ENCODE measurements around the gene PPP6R2. TPM values are rescaled to one million over a fixed set of nuclear protein-coding genes. Genes with fewer than 3 reads are reported as not detected.

Gene PPP6R2
- total RNA-seq, 1 experiment from 2014 or later: 47.8 TPM

DNA sequence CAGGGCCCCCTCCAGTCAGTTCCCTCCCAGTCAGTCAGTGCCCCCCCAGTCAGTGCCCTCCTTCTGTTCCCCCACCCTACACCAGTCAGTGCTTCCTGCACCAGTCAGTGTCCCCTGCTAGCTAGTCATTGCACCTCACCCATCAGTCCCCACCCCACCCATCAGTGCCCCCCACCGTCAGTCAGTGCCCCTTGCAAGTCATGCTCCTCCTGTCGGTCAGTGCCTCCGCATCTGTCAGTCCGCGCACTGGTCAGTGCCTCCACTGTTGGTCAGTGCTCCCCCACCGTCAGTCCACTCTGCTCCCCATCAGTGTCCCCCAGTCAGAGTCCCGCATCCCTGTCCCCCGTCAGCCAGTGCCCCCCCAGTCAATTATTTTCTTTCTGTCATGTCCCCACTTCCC is 3.3 kb downstream of the PPP6R2 start:
- DNase-seq (ENCODE audit: low spot score): no peak
- CTCF ChIA-PET: no interaction called here
- H3K9me3 Mint-ChIP-seq: no peaks in the 10 kb centered on the region

DNA sequence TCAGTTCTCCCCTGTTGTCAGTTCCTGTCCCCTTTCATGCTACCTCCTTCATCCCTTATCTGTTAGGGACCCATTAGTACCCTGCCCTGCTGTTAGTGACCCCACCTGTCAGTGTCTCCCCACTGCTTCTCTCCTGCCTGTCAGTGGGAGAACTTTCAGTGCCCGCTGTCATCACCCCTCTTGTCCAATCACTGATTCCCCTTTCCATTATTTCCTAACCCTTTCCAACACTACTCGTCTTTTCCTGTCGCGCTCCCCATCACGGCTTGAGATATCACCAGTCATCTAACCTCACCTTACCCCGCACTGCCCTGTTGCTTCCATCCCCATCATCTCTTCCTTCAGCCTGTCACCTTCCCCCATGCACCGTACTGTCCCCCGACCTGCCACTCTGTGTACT is 4.0 kb downstream of the PPP6R2 start:
- DNase-seq (ENCODE audit: low spot score): no peak
- TF ChIP-seq, protein P1, sequence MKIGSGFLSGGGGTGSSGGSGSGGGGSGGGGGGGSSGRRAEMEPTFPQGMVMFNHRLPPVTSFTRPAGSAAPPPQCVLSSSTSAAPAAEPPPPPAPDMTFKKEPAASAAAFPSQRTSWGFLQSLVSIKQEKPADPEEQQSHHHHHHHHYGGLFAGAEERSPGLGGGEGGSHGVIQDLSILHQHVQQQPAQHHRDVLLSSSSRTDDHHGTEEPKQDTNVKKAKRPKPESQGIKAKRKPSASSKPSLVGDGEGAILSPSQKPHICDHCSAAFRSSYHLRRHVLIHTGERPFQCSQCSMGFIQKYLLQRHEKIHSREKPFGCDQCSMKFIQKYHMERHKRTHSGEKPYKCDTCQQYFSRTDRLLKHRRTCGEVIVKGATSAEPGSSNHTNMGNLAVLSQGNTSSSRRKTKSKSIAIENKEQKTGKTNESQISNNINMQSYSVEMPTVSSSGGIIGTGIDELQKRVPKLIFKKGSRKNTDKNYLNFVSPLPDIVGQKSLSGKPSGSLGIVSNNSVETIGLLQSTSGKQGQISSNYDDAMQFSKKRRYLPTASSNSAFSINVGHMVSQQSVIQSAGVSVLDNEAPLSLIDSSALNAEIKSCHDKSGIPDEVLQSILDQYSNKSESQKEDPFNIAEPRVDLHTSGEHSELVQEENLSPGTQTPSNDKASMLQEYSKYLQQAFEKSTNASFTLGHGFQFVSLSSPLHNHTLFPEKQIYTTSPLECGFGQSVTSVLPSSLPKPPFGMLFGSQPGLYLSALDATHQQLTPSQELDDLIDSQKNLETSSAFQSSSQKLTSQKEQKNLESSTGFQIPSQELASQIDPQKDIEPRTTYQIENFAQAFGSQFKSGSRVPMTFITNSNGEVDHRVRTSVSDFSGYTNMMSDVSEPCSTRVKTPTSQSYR (CRISPR knock-in tag; IDR thresholded peaks at IDR 0.05): no peak
- TF ChIP-seq, protein P2, sequence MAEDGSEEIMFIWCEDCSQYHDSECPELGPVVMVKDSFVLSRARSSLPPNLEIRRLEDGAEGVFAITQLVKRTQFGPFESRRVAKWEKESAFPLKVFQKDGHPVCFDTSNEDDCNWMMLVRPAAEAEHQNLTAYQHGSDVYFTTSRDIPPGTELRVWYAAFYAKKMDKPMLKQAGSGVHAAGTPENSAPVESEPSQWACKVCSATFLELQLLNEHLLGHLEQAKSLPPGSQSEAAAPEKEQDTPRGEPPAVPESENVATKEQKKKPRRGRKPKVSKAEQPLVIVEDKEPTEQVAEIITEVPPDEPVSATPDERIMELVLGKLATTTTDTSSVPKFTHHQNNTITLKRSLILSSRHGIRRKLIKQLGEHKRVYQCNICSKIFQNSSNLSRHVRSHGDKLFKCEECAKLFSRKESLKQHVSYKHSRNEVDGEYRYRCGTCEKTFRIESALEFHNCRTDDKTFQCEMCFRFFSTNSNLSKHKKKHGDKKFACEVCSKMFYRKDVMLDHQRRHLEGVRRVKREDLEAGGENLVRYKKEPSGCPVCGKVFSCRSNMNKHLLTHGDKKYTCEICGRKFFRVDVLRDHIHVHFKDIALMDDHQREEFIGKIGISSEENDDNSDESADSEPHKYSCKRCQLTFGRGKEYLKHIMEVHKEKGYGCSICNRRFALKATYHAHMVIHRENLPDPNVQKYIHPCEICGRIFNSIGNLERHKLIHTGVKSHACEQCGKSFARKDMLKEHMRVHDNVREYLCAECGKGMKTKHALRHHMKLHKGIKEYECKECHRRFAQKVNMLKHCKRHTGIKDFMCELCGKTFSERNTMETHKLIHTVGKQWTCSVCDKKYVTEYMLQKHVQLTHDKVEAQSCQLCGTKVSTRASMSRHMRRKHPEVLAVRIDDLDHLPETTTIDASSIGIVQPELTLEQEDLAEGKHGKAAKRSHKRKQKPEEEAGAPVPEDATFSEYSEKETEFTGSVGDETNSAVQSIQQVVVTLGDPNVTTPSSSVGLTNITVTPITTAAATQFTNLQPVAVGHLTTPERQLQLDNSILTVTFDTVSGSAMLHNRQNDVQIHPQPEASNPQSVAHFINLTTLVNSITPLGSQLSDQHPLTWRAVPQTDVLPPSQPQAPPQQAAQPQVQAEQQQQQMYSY (CRISPR knock-in tag; IDR thresholded peaks at IDR 0.05): no peak

More for the DNA sequence above, 3.3 kb downstream of the PPP6R2 start:
- Mint-ChIP-seq H3K27ac (no peak overlapping the region), H3K4me3 (no peak overlapping the region), H3K36me3 (no peaks in the 10 kb centered on the region), H3K4me1 (no peaks in the 10 kb centered on the region), H3K27me3 (ENCODE audit: low read depth) (peaks cover 4% of the 10 kb centered on the region)
- TF ChIP-seq, protein P3, sequence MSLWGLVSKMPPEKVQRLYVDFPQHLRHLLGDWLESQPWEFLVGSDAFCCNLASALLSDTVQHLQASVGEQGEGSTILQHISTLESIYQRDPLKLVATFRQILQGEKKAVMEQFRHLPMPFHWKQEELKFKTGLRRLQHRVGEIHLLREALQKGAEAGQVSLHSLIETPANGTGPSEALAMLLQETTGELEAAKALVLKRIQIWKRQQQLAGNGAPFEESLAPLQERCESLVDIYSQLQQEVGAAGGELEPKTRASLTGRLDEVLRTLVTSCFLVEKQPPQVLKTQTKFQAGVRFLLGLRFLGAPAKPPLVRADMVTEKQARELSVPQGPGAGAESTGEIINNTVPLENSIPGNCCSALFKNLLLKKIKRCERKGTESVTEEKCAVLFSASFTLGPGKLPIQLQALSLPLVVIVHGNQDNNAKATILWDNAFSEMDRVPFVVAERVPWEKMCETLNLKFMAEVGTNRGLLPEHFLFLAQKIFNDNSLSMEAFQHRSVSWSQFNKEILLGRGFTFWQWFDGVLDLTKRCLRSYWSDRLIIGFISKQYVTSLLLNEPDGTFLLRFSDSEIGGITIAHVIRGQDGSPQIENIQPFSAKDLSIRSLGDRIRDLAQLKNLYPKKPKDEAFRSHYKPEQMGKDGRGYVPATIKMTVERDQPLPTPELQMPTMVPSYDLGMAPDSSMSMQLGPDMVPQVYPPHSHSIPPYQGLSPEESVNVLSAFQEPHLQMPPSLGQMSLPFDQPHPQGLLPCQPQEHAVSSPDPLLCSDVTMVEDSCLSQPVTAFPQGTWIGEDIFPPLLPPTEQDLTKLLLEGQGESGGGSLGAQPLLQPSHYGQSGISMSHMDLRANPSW (CRISPR knock-in tag; conservative IDR thresholded peaks at IDR 0.05; ENCODE audit: low read depth): no peak
- TF ChIP-seq TEAD1 (CRISPR knock-in tag; IDR thresholded peaks at IDR 0.05) (no peak), ESRRA (CRISPR knock-in tag; IDR thresholded peaks at IDR 0.05; ENCODE audit: borderline replicate concordance) (no peak), TEAD4 (CRISPR knock-in tag; IDR thresholded peaks at IDR 0.05) (no peak), JUN (CRISPR knock-in tag; IDR thresholded peaks at IDR 0.05) (no peak), TCF7 (CRISPR knock-in tag; IDR thresholded peaks at IDR 0.05; ENCODE audit: low read depth) (no peak), SMAD3 (CRISPR knock-in tag; IDR thresholded peaks at IDR 0.05; ENCODE audit: borderline replicate concordance) (no peak), FOXP1 (CRISPR knock-in tag; IDR thresholded peaks at IDR 0.05; ENCODE audit: borderline replicate concordance) (no peak), SMAD4 (CRISPR knock-in tag; IDR thresholded peaks at IDR 0.05) (no peak)
- TF ChIP-seq, protein P4, sequence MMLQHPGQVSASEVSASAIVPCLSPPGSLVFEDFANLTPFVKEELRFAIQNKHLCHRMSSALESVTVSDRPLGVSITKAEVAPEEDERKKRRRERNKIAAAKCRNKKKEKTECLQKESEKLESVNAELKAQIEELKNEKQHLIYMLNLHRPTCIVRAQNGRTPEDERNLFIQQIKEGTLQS (CRISPR knock-in tag; conservative IDR thresholded peaks at IDR 0.05): no peak
- TF ChIP-seq, protein P5, sequence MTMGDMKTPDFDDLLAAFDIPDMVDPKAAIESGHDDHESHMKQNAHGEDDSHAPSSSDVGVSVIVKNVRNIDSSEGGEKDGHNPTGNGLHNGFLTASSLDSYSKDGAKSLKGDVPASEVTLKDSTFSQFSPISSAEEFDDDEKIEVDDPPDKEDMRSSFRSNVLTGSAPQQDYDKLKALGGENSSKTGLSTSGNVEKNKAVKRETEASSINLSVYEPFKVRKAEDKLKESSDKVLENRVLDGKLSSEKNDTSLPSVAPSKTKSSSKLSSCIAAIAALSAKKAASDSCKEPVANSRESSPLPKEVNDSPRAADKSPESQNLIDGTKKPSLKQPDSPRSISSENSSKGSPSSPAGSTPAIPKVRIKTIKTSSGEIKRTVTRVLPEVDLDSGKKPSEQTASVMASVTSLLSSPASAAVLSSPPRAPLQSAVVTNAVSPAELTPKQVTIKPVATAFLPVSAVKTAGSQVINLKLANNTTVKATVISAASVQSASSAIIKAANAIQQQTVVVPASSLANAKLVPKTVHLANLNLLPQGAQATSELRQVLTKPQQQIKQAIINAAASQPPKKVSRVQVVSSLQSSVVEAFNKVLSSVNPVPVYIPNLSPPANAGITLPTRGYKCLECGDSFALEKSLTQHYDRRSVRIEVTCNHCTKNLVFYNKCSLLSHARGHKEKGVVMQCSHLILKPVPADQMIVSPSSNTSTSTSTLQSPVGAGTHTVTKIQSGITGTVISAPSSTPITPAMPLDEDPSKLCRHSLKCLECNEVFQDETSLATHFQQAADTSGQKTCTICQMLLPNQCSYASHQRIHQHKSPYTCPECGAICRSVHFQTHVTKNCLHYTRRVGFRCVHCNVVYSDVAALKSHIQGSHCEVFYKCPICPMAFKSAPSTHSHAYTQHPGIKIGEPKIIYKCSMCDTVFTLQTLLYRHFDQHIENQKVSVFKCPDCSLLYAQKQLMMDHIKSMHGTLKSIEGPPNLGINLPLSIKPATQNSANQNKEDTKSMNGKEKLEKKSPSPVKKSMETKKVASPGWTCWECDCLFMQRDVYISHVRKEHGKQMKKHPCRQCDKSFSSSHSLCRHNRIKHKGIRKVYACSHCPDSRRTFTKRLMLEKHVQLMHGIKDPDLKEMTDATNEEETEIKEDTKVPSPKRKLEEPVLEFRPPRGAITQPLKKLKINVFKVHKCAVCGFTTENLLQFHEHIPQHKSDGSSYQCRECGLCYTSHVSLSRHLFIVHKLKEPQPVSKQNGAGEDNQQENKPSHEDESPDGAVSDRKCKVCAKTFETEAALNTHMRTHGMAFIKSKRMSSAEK (CRISPR knock-in tag; IDR thresholded peaks at IDR 0.05; ENCODE audit: borderline replicate concordance): no peak
- TF ChIP-seq, protein P6, sequence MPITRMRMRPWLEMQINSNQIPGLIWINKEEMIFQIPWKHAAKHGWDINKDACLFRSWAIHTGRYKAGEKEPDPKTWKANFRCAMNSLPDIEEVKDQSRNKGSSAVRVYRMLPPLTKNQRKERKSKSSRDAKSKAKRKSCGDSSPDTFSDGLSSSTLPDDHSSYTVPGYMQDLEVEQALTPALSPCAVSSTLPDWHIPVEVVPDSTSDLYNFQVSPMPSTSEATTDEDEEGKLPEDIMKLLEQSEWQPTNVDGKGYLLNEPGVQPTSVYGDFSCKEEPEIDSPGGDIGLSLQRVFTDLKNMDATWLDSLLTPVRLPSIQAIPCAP (CRISPR knock-in tag; IDR thresholded peaks at IDR 0.05): no peak
- no peak for ATAC-seq
- POLR2A ChIA-PET: no interaction called here

More for the DNA sequence above, 4.0 kb downstream of the PPP6R2 start:
- ChIA-PET CTCF (no interaction called here), POLR2A (no interaction called here)
- Mint-ChIP-seq H3K4me3 (no peak overlapping the region), H3K36me3 (no peaks in the 10 kb centered on the region), H3K4me1 (no peaks in the 10 kb centered on the region), H3K9me3 (no peaks in the 10 kb centered on the region), H3K27ac (no peak overlapping the region), H3K27me3 (ENCODE audit: low read depth) (no peaks in the 10 kb centered on the region)
- ATAC-seq: no peak
